Measurements from ENCODE around the gene NHP2. TPM values are rescaled to one million over a fixed set of nuclear protein-coding genes. Genes with fewer than 3 reads are reported as not detected.
"Not testable (repeated sequence)": the region's sequence is repeated elsewhere in the genome, so short reads cannot be mapped to it uniquely, and the experiment has no call there.

Gene NHP2
- polyA plus RNA-seq (ENCODE audit: insufficient read length): 85.3 TPM
- long read RNA-seq, donor 1, transcript NHP2-205 (3 exons, 475 nt): minor isoform, 5 of 181 reads
- long read RNA-seq, donor 1, transcript NHP2-204 (2 exons, 566 nt): minor isoform, 13 of 181 reads
- long read RNA-seq, donor 1, transcript NHP2-201 (4 exons, 865 nt): major isoform, 149 of 181 reads
- long read RNA-seq, donor 1, transcript NHP2-202 (3 exons, 599 nt): minor isoform, 14 of 181 reads
- long read RNA-seq, donor 1, partial matches to known transcripts: 0 of 181 reads
- long read RNA-seq, donor 1, other reads (novel, unspliced or antisense): 0 of 181 reads
- long read RNA-seq, donor 2, transcript NHP2-201 (4 exons, 865 nt): major isoform, 99 of 109 reads
- long read RNA-seq, donor 2, transcript NHP2-202 (3 exons, 599 nt): minor isoform, 7 of 109 reads
- long read RNA-seq, donor 2, partial matches to known transcripts: 0 of 109 reads
- long read RNA-seq, donor 2, other reads (novel, unspliced or antisense): 0 of 109 reads
- long read RNA-seq, donor 3, transcript NHP2-201 (4 exons, 865 nt): major isoform, 95 of 100 reads
- long read RNA-seq, donor 3, partial matches to known transcripts: 0 of 100 reads
- long read RNA-seq, donor 3, other reads (novel, unspliced or antisense): 0 of 100 reads
- long read RNA-seq, donor 4, transcript NHP2-201 (4 exons, 865 nt): major isoform, 18 of 20 reads
- long read RNA-seq, donor 4, partial matches to known transcripts: 0 of 20 reads
- long read RNA-seq, donor 4, other reads (novel, unspliced or antisense): 0 of 20 reads
- long read RNA-seq, donor 5, transcript NHP2-202 (3 exons, 599 nt): minor isoform, 15 of 236 reads
- long read RNA-seq, donor 5, transcript NHP2-204 (2 exons, 566 nt): minor isoform, 6 of 236 reads
- long read RNA-seq, donor 5, transcript NHP2-201 (4 exons, 865 nt): major isoform, 205 of 236 reads
- long read RNA-seq, donor 5, partial matches to known transcripts: 7 of 236 reads
- long read RNA-seq, donor 5, other reads (novel, unspliced or antisense): 0 of 236 reads
- long read RNA-seq, donor 6, transcript NHP2-201 (4 exons, 865 nt): major isoform, 149 of 176 reads
- long read RNA-seq, donor 6, transcript NHP2-205 (3 exons, 475 nt): minor isoform, 6 of 176 reads
- long read RNA-seq, donor 6, transcript NHP2-204 (2 exons, 566 nt): minor isoform, 10 of 176 reads
- long read RNA-seq, donor 6, transcript NHP2-202 (3 exons, 599 nt): minor isoform, 11 of 176 reads
- long read RNA-seq, donor 6, partial matches to known transcripts: 0 of 176 reads
- long read RNA-seq, donor 6, other reads (novel, unspliced or antisense): 0 of 176 reads
- long read RNA-seq, donor 7, transcript NHP2-202 (3 exons, 599 nt): minor isoform, 8 of 182 reads
- long read RNA-seq, donor 7, transcript NHP2-201 (4 exons, 865 nt): major isoform, 167 of 182 reads
- long read RNA-seq, donor 7, partial matches to known transcripts: 0 of 182 reads
- long read RNA-seq, donor 7, other reads (novel, unspliced or antisense): 0 of 182 reads
- long read RNA-seq, donor 8, transcript NHP2-201 (4 exons, 865 nt): major isoform, 68 of 71 reads
- long read RNA-seq, donor 8, partial matches to known transcripts: 0 of 71 reads
- long read RNA-seq, donor 8, other reads (novel, unspliced or antisense): 0 of 71 reads

DNA sequence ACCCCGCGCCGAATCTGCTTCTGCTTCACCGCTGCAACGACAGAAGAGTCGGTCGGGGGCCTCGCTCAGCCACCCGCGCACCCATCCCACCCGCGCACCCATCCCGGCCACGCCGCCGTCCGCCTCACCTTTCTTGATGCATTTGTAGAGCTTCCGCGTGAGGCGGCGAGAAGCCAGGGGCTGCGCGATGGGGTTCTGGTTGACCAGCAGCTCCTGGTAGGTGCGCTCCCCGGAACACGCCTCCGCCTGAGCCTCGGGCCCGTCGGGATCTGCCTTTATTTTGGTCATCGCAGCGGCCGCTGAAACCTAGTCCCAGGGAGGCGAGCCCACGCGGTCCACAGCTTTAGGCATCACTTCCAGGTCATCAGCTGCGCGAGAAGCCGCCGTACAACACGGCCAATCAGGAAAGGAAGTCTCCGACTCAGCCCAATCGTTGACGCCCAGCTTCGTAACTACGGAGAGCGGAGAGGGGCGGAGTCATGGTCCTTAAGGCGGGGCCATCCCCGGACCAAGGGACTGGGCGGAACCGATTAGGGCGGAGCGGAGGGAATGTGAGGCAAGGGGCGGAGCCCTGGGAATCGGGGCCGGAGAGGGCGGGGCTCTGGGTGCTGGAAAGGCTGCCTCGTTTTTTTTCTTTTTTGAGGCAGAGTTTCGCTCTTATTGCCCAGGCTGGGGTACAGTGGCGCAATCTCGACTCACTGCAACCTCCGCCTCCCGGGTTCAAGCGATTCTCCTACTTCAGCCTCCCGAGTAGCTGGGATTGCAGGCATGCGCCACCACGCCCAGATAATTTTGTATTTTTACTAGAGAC, at the start of gene NHP2:
Gene NHP2 (minus strand): TSS at position 356 of the 811 bp plus-strand sequence. CDS start 68 bp downstream, at position 288.
- peak; percentile 99 for DNase-seq

DNA sequence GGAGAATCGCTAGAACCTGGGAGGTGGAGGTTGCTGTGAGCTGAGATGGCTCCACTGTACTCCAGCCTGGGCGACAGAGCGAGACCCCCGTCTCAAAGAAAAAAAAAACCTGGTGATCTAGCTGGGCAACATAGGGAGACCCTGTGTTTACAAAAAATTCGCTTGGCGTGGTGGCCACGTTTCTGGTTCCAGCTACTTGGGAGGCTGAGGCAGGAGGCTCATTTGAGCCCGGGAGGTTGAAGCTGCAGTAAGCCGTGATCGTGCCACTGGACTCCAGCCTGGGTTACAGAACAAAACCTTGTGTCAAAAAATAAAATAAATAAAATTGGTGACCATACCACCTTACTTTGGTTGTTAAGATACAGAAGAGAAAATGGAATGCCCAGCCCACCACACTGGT, 48.9 kb upstream of the NHP2 start:
- DNase-seq: no peak

- no peak for DNase-seq
Measured at GRCh38 chr5:178201927-178202235, 48.2 kb upstream of the NHP2 start.

DNA sequence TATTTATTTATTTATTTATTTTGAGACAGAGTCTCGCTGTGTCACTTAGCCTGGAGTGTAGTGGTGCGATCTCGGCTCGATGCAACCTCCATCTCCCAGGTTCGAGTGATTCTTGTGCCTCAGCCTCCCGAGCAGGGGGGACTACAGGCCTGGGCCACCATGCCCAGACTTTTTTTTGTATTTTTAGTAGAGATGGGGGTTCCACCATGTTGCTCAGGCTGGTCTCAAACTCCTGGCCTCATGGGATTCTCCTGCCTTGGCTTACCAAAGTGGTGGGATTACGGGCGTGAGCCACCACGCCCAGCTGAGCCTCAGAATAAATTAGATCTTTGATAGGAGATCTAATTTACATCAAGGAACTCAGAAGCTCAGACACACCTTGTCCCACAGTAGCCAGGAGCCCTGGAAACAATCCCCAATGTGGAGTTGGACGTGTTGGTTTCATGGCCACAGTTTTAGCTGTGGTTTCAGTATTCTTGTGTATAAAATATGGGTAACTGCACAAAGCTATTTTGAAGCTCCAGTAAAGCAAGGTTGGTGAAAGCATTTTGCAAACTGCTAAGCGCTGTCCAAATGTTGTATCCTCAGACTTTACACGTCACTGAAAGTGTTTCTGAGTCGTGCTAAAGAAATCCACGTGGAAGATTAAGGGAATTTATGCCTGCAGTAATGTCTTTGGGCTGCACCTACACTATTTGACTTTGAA, 47.7 kb upstream of the NHP2 start:
- no peak for DNase-seq

DNA sequence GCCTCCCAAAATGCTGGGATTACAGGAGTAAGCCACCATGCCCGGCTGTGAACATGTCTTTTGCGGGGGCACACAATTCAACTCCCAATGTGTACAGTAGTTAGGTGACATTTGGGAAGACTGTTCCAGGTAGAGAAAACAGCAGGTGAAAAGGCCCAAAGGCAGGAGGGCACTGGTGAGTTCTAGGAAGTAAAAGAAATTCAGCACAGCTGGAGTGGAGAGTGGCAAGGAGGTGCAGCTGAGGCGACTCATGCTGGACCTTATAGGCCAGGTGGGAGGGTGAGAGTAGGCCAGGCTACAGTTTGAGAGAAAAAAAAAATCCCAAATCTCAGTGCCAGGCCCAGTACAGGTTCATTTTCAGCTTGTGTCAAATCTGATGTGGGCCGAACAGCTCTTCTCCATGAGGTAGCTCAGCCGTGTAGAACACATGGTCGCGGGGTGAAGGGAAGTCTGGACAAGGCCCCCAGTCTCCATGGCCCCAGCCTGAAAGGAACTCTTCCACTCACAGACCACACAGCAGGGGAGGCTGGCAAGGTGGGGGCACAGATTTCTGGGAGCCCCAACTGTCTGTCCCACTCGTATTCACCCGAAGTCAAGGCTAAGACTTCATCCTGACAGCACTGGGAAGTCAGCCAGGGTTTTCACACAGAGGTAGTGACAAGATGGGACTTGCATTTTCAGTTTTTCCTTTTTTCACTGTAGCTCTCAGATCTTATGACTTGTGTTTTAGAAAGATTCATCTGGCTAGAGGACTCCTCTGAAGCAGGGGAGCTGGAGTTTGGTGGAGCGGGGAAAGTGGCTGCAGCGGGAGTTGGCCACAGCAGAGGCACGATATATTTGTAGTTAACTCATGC, 46.1 kb upstream of the NHP2 start:
- DNase-seq: no peak

DNA sequence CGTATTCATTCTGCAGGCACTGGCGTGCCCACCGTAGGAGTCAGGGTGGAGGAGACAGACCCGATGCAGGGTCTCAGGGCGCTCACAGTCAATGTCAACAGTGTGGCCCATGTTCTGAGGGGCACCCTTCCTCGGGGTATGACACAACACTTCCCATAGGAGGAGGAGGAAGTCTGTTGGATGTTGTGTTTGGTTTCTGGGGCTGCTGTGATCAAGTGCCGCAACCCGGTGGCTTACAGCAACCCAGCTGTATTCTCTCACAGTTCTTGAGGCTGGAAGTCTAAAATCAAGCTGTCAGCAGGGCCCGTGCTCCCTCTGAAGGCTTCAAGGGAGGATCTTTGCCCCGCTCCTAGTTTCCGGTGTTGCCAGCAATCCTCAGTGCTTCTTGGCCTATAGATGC, 45.0 kb upstream of the NHP2 start:
- no peak for DNase-seq

- not testable (repeated sequence) for DNase-seq
Measured at GRCh38 chr5:178198151-178198550, 44.5 kb upstream of the NHP2 start.

GRCh38 chr5:178196986-178197385, 43.3 kb upstream of the NHP2 start:
- no peak for DNase-seq

GRCh38 chr5:178196281-178196812, 42.7 kb upstream of the NHP2 start:
- DNase-seq: no peak

GRCh38 chr5:178194026-178194425, 40.3 kb upstream of the NHP2 start:
- DNase-seq: no peak

DNA sequence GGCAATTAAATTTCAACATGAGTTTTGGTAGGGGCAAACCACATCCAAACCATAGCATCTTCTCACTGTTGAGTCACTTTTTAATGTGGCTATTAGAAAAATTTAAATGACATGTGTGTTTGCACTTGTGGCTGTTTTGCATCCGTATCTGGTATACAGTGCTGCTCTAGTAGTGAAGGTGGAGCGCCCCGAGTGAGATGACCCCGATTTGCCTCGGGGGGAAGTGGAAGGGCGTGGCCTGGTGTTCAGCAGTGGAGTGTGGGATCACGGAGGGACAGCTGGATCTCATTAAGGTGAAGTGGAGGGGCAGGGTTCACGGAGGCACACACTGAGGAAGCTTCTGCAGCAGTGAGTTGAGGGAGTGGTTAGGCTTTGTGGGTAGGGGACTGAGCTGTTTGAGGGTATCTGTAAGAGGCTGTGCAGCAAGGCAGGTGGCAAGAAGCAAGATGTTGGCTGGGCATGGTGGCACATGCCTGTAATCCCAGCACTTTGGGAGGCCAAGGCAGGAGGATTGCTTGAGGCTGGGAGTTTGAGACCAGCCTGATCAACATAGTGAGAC, 39.6 kb upstream of the NHP2 start:
- no peak for DNase-seq

- no peak for DNase-seq
Measured at GRCh38 chr5:178192787-178193186, 39.1 kb upstream of the NHP2 start.

DNA sequence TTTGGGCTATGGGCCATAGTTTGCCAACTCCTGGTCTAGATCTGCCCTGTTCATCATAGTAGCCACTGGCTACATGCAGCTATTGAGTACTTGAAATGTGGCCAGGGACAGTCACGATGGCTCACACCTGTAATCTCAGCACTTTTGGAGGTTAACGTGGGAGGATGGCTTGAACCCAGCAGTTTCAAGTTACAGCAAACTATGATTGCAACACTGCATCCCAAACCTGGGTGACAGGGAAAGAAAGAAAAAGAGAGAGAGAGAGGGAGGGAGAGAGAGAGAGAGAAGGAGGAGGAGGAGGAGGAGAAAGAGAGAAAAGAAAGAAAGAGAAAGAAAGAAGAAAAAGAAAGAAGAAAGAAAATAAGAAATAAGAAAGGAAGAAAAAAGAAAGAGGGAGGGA, 38.6 kb upstream of the NHP2 start:
- no peak for DNase-seq

DNA sequence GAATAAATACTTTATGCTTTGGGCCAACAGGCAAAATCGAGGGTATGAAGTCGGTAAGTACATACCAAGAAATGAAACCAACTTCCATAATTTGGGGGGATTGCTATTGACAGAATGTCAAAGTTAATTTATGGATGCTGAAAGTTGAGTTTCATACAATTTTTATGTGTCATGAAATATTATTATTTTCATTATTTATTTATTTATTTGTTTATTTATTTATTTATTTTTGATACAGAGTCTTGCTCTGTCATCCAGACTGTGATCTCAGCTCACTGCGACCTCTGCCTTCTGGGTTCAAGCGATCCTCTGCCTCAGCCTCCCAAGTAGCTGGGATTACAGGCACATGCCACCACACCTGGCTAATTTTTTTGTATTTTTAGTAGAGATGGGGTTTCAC, 38.0 kb upstream of the NHP2 start:
- DNase-seq: no peak

GRCh38 chr5:178189433-178189832, 35.7 kb upstream of the NHP2 start:
- DNase-seq: no peak

DNA sequence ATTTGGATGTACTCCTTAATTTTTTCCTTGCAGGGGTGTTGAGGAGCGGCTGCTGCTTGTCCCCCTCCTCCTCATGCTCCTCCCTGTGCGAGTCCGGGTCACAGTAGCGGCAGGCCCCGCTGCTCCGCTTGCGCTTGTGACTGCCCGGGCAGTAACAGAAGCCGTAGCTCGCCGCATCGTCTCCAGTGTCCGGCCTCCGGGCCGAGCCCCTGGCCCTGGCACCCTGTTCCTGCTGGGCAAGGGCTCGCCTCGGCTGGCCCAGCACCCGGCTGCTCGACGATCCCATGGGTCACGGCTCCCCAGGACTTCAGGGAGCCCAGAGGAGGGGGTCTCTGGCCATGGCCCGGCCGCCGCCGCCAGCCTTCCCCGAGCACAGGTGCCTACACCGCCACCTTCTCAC, 33.3 kb upstream of the NHP2 start, which contains the start of gene GMCL2:
Gene GMCL2 (minus strand): TSS at position 358 of the 400 bp plus-strand sequence. CDS start 72 bp downstream, at position 286.
- DNase-seq: no peak

DNA sequence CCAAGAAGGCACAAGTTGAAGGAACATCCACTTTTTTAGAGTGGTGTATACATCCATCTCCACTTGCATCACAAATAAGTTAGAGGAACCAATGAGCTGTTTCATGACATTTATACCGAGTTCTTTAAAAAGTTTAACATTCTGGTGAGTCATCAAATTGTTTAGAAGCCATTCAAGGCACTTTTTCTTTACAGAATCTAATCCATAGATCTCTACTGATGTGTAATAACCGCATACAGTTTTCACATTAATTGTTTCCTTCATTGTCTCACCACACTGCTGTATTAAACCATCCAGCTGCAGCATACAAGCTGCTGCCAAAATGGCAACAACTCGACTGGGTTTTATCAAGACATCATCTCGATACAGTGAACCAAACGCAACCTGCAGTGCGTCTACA, 32.7 kb upstream of the NHP2 start:
- no peak for DNase-seq

DNA sequence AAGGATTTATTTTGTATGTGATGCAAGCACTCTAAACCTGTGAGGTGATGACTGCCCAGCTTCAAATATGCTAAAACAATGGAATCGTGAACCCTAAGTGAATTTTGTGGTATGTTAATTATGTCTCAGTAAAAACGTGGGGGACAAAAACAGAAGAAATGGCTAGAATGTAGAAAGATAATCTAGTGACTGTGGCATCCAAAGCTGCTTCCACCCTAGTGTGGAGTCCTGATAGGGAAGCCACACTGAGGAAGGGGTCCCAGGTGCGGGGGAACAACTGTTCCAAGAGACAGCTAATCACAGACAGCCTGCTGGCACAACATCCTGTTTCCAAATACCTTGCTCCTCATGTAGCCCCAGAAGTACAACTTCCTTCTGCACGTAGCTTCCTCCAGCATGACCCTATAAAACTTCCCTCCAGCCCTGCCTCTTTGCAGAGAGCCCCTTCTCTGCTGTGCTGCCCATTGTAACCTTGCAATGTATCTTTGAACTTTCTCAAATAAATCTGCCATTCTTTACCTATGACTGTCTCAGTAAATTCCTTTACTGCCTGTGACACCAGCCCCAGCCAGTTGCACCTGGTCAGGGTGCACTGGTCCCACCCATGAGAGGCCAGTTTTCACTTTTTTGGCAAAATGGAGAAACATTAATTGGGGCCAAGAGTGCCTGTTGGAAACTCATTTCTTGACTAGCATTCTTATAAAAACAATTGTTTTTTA, 28.6 kb upstream of the NHP2 start:
- no peak for DNase-seq
